HPDE6-E6E7 (cell line): Measurements from ENCODE around the gene MYO1C.
A peak's percentile ranks its signal among the peaks of the same experiment; 100 is the strongest.

Experiments used
- DNase-seq: peaks from one replicate; pipeline ENCODE4 v3.0.0; 2011; ENCODE audit warnings: missing footprints; ENCODE audit errors: extremely low spot score

The MYO1C gene

DNA sequence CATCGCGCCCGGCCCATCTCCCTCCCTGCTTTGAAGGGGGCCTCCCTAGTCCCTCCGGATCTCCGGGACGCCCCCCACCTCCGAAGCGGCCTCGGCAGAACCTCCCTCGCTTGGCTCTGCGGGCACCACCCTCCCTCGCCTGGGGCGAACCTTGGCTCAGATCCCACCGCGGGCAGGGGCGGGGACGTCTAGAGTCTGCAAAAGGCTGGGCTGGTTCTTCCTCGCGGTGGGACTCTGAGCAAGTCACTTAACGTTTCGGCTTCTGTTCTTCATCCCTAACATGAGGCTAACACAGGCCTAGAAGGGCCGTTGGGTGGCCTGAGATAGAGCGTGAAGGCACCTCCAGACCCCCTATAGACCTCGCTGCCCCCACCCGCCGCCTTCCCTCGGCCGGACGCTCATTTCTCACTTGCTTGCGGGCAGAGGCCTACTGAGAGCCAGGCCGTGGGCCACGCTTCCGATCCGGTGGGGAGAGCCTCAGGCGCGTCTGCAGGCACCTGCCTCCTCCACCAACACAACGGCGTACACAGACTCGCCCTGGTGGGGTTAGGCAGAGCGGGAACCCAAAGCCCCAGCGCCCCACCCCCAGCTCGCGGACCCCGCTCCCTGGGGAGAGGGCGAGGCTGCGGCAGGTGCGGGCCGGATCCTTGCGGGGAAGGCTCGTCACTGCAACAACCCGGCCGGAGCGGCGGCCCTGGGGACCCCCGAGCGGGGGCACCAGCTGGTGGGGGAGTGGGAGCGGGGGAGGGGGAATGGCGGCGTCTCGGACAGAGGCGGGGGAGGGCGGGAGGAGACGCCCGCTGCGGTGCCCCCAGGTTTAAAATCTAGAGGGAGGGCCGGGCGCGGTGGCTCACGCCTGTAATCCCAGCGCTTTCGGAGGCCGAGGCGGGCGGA lies 5.4 kb downstream of the MYO1C start:
- peak; percentile 67 for DNase-seq

DNA sequence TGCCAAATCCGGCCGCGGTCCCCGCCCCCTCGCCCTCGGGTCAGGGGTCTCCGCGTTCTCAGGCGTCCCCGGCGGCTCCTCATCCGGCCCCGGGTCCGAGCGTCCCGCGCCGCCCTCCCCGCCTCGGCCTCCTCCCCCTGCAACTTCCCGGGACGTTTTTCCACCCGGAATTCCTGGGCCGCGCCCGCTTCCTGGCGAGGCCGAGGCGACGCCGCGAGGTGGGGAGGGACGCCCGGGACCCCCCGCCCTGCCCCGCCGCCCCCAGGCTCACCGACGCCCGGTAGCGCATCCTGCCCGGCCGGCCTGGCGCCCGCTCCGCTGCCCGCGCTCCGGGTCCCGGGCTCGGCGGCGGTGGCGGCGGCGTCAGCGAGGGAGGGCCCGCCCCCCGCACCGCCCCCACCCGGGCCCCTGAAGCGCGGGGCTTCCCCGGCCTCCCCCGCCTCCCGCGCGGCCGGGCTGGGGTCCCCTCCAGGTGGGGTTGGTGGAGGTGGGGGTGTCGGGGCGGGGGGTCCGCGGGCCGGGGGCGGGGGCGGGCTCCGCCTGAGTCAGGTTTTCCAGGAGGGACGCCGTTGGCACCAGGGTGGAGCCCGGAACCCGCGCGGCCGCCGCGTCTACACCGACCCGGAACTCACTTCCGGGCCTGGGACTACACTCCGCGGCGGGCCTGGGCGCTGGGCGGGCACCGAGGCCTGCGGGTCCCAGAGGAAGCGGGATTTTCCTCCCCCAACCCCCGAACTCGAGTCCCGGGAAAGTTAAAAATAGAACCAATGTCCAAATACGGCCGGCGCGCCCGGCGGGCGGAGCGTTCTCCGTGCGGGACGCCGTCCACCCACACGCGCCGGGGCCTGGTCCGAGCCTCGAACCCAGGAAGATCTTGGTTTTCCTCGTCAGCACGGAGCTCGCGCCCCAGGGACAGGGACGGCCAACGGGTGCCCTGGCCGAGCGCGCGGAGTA lies 6.8 kb downstream of the MYO1C start:
- no peak for DNase-seq

DNA sequence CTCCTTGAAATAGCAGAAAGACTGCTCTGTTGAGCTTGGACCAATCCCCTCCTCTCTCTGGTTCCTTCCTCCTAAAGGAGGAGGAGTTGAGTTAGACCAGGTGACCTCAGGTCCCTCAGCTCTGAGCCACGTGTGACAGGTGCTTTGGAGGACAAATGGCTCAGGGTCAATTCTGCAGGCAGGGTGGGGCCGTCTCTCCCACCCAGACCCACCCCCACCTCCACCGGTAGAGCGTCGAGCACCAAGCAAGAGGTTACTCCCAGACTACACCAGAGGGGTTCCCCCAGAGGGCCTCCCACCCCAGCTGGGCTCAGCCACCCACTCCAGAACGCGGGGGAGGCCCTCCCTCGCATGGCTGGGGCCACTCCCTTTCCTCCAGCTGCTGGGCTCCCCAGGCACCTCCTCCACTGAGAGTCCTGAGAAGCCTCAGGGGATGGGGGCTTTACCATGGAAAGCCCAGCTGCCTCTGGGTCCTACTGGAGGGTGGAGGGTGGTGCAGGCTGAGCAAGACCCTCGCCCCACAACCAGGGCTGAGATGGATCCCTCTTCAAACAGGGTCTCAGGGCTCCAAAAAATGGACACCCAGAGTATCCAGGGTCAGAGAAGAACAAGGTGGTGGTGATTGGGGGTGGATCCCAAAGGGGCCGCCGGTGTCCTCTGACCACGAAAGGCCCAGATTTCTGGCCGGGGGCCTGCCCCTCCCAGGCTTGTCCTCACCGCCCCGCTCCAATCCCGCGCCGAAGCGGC lies 7.6 kb downstream of the MYO1C start:
- DNase-seq: no peak

DNA sequence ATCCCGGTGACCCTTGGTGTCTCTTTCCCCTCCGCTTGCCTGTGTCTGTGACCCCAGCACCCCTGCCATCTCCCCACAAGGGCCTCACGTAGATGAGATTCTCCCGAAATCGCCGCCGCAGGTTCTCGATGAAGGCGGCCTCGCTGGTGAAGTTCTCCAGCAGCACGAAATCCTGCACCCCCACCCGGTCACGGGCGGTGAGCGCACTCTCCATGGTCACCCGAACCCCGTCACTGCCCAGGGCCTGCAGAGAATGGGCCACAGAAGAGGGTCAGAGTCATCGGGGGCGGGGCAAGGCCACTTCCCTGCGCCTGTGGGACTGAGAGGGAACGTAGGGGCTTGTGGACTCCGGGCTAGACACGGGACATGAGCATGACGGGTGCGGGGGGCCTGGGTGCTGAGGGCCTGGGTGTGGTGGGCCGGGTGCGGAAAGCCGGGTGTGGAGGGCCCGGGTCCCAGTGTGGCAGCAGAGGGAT lies 8.4 kb downstream of the MYO1C start:
- DNase-seq: no peak

DNA sequence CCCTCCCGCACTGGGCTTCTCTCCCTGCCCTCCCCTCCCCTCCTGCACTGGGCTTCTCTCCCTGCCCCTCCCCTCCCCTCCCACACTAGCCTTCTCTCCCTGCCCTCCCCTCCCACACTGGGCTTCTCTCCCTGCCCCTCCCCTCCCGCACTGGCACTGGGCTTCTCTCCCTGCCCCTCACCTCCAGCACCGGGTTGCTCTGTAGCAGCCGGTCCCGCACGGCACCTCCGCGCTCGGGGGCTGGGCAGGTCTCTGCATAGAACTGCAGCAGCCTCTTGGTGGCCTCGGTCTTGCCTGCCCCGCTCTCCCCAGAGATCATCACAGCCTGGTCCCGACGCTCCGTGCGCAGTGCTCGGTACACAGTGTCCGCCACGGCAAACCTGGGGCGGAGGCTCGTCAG lies 9.8 kb downstream of the MYO1C start:
- no peak for DNase-seq

DNA sequence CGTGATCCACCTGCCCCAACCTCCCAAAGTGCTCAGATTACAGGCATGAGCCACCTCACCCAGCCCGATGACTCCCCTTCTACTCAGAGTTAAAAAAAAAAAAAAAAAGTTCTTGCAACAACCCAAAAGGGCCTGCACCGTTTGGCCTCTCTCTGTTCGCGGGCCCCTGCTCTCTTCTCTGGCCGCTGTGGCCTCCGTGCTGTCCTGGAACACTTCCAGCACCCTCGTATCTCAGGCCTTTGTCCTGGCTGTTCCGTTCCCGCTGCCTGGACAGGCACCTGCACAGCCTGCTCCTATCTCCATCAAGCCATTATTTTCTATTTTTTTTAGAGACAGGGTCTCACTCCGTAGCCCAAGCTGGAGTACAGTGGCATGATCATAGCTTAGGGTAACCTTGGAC lies 10.8 kb downstream of the MYO1C start:
- DNase-seq: no peak

DNA sequence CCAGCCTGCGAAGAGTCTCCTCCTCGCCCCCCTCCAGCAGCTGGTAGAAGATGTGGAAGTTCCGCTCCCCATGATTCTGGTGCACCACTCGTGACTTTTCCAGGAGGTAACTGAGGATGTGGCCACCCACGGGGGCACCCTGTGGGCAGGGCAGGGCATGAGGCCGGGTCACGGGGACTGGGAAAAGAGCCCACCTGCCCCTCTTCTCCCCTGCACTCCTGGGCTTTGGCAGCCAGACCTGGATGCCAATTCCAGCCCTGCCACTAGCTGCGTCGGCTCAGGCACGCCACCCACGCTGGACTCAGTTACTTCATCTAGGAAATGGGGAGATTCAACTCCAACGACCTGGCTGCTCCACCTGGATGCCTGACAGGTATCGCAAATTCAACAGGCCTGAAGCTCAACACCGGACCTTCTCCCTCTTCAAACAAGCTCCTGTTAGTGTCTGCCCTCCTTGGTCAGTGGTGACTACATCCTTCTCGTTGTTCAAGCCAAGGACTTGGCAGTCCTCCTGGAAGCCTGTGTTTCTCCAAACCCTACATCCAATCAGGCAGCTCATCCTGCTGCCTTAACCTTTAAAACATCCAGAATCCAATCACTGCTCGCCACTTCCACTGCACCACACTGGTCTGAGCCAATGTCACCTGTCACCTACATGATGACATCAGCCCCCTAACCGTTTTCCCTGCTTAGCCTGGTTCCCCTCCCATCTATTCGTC lies 11.6 kb downstream of the MYO1C start:
- DNase-seq: no peak

DNA sequence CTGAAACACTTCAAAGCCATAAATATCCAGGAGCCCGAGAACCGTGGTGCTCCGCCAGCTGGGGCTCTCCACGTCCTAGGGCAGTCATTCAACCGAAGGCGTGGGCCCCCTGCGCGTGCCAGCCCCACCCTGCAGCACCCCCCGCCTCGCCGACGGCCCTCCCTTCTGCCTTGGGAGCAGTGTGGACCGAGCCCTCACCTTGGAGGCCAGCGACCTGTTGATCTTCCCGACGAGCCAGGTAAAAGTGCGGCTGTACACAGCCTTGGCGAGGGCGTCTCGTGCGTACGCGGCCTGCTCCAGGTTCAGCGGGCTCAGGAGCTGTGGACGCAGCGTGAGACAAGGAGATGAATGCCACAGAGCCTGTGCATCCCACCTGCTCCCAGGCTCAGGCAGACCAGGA lies 14.1 kb downstream of the MYO1C start:
- no peak for DNase-seq

DNA sequence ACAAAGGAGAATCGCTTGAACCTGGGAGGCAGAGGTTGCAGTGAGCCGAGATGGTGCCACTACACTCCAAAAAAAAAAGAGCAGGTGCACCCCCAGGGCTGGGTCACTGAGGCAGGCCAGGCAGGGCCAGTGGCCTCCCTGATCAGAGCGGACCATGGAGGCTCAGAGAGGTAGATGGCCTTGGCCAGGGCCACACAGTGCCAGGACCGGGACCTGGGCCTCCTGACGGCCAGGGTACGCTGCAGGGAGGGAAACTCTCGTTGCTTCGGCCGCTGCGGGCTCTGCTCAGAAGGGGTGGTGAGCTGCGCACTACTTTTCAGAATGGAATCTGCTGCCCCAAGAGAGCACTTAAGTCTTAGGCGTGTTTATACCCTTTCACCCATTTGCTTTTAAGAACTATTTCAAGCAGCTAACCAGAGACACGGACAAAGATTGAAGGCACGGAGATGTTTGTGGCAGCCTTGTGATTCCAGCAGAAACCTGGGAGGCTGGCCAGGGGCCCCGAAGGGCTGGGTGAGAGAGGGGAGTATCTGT lies 17.1 kb downstream of the MYO1C start:
- no peak for DNase-seq

DNA sequence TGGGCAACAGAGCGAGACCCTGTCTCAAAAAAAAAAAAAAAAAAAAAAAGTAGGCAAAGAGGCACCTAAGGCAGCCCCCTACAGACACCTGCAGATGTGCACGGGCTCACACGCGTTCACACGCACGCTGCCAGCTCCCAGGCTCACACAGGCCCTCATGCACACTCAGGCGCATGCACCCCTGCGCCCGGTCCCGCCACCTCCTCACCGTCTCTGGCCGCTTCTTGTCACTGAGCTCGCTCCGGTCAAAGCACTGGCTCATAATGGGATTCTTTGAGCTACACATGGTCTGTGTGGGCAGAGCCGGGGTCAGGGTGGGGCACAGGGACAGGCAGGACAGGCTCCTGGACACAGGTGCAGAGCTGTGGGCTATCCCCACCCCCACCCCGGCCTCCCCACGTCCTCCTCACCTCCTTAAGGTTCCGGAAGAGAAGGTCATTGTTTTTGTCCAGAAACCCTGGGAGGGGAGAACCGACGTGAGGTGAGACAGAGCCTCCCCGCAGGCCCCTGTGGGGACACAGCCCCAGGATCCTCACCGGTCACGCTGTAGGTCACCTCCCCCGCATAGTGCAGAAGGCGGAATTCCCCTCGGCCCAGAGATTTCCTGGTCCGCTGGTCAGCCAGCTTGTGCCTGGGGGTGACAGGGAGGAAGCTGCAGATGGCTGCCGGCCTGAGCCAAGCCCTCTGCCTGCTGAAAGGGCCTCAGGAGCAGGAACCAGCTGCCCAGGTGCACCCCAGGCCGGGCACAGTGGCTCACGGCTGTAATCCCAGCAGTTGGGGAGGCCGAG lies 17.9 kb downstream of the MYO1C start:
- DNase-seq: no peak

DNA sequence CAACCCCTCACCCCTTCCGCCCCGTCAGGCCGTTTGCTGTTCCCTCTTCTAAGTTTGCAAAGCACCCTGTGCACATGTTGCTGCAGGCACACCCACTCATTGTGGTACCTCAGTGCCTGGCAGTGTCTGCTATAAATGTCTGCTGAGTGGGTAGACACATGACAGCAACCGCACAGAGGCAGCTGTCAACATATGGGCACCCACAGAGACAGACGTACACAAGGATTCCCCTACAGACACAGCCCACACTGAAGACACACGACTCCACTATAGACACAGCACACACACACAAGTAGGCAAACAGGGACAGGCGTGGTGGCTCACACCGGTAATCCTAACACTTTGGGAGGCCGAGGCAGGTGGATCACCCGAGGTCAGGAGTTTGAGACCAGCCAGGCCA lies 18.6 kb downstream of the MYO1C start:
- DNase-seq: no peak

DNA sequence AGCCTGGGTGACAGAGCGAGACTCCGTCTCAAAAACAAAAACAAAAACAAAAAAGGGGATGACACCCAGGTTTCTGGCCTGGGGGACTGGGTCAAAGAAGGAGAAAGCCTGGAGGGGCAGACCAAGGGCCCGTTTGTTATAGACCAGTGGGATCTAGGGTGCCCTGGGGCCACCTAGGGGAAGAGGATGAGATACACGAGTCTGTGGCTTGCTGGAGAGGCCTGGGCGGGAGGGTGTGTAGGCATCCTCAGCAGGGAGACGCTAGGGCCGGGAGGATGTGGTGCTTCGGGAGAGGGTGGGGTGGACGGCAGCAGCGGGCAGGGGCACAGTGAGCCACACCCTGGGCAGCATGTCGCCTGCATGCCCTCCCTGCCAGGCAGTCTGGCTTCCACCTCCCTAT lies 19.3 kb downstream of the MYO1C start:
- no peak for DNase-seq

DNA sequence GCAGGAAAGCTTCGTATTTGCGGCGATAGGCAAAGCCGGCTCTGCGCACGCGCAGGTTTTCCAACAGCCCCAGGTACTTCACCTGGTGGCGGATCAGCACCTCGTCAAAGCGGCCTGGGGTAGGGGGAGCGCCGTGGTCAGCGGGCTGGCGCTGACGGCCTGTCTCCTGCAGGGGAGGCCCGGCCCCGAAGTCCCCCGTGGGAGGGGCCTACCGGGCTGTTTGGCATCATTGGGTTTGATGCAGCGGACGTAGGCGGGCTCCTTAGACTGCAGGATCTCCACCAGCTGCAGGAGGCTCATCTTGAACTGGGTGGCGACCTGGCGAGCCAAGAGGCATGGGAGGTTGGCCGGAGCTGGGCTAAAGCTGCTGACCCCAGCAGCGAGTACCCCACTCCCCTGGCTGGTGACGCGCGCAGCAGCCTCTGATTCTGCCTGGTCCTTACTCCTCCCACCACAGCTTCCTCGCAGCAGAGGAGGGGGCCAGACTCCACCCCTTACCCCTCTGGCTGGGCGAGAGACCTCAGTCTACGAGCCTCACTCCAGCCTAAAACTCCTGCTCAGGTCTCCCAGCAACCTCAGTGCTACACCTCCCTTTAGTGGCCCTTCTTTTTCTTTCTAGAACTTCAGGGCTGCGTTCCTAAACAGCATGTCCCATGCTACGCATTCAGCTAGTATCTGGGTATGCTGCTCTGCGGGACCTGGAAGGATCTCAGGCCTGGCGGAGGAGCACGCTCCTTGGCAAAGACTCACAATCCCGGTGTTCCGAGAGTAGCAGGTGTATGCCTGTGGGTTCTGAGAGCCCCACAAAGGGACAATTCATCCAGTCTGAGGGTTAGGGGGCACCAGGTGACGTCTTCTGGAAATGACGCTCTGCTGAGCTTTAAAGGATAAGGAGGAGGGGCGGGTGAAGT lies 20.3 kb downstream of the MYO1C start:
- no peak for DNase-seq

DNA sequence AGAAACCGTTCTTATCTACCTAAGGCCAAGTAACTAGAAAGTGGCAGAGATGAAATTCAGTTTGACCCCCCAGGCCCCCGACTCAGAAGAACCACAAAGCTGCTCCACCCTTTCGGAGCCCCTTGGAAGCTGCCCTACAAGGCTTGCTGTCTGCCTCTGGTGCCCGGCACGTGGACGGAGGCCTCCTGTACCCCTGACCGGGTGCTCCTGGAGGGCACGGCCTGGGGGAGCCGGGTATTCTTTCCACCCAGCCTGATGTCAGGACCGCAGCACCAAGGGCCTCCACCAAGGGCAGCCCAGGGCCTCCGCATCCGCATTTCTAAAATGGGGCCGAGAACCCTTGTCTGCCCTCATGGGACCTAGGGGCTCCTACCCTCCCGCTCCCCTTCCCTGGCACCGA lies 21.0 kb downstream of the MYO1C start:
- no peak for DNase-seq

DNA sequence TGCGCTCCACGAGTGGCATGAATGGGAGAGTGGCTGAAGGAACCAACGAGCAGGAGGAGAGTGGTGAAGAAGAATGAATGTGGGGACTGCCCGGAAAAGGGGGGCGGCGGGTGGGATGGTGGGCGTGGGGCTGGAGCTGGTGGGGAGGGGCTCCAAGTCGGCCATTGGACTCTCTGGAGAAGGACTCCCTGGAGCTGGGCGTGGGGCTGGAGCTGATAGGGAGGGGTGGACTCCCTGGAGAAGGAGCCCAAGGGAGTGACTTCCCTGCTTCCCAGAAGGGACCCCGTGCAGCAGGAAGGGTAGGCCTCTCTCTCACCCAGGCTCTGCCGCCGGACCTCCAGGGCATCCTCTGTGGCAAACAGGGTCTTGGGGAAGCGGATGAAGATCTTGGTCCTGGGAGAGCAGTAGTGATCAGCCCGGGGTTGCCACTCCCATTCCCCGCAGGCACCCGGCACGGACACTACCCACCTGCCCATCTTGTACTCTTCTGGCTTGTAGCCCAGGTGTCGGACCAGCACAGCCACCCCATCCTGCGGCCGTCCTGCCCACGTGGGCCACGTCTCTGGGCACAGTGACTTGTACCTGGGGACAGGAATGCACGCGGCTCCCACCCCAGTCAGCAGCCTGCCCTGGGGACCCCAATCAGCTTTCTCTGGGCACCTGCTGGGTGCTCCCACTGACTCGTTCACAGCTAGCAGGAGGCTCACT lies 21.6 kb downstream of the MYO1C start:
- no peak for DNase-seq

DNA sequence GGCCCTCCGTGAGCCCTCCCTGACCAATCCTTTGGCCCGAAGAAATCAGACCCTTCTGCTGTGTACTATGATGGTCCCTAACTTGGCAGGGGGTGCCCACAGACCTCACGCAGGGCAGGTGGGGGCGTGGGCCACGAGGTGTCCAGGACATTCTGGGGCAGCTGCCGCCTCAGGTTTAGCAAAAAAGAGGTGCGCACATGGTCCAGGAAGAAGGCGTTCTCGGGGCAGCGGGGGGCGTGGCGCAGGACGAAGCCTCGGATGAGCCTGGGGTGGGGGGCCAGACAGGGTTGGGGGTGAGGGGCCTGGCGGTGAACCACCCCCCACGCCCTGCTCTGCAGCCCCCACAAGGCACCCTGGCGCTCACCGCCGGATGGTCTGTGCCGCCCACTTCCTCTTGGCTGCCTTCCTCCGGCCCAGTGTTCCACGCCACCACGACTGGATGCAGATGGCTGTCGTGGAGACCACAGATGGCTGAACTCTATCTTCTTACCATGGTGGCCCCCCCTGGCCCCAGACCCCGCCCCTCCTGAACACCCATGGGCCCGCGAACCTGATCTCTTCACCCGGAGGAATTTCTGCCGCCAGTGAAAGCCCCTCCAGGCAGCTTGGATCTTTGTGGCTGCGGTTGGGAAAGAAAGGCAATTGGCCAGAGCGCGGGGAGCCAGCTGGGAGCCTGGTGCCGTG lies 22.3 kb downstream of the MYO1C start:
- DNase-seq: no peak

DNA sequence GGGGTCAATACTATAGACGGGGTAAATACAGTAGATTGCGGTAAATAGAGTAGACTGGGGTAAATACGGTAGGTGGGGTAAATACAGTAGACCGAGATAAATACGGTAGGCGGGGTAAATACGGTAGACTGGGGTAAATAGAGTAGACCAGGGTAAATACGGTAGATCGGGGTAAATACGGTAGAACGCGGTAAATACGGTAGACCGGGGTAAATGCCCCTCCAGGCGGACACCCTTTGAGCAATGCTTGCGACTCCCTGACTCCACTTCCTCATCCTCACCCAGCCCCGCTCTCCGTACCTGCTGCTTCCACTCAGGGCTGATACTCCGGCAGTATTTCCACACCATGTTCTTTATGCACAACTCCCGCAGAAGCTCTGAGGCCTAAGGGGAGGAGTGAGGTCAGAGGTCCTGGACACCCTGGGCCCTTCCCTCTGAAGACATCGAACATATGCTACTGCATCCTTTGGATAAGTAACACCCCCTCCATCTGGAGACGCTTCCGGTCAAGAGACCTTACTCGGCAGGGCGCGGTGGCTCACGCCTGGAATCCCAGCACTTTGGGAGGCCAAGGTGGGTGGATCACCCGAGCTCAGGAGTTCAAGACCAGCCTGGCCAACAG lies 23.1 kb downstream of the MYO1C start:
- no peak for DNase-seq
